Measurements from ENCODE around the gene OTULIN. TPM values are rescaled to one million over a fixed set of nuclear protein-coding genes. Genes with fewer than 3 reads are reported as not detected.

OTULIN gene
- total and polyA plus RNA-seq, 2 of the 13 experiments (the other 11 are each of a cell fraction or from before 2014, with no cell fraction given), result 7.0 to 34.8 TPM

- TF ChIP-seq, protein P1, sequence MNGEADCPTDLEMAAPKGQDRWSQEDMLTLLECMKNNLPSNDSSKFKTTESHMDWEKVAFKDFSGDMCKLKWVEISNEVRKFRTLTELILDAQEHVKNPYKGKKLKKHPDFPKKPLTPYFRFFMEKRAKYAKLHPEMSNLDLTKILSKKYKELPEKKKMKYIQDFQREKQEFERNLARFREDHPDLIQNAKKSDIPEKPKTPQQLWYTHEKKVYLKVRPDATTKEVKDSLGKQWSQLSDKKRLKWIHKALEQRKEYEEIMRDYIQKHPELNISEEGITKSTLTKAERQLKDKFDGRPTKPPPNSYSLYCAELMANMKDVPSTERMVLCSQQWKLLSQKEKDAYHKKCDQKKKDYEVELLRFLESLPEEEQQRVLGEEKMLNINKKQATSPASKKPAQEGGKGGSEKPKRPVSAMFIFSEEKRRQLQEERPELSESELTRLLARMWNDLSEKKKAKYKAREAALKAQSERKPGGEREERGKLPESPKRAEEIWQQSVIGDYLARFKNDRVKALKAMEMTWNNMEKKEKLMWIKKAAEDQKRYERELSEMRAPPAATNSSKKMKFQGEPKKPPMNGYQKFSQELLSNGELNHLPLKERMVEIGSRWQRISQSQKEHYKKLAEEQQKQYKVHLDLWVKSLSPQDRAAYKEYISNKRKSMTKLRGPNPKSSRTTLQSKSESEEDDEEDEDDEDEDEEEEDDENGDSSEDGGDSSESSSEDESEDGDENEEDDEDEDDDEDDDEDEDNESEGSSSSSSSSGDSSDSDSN (CRISPR knock-in tag; IDR thresholded peaks at IDR 0.05), result no peak
These were observed 65.2 kb downstream of the OTULIN start (continued) for GRCh38 chr5:14729448-14730385.

GRCh38 chr5:14730466-14730865 lies 65.9 kb downstream of the OTULIN start:
- TF ChIP-seq ESRRA (CRISPR knock-in tag; IDR thresholded peaks at IDR 0.05; ENCODE audit: low read depth), result no peak
- TF ChIP-seq CBFB (CRISPR knock-in tag; IDR thresholded peaks at IDR 0.05), result no peak
- no peak for TF ChIP-seq IRF9 (CRISPR knock-in tag; IDR thresholded peaks at IDR 0.05; ENCODE audit: borderline replicate concordance)
- TF ChIP-seq ZBTB42 (CRISPR knock-in tag; IDR thresholded peaks at IDR 0.05), result no peak
- TF ChIP-seq, protein P2, sequence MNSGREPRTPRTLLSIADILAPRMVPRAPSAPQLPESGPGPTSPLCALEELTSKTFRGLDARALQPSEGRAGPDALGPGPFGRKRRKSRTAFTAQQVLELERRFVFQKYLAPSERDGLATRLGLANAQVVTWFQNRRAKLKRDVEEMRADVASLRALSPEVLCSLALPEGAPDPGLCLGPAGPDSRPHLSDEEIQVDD (CRISPR knock-in tag; IDR thresholded peaks at IDR 0.05; ENCODE audit: borderline replicate concordance), result no peak
- TF ChIP-seq, protein P3, sequence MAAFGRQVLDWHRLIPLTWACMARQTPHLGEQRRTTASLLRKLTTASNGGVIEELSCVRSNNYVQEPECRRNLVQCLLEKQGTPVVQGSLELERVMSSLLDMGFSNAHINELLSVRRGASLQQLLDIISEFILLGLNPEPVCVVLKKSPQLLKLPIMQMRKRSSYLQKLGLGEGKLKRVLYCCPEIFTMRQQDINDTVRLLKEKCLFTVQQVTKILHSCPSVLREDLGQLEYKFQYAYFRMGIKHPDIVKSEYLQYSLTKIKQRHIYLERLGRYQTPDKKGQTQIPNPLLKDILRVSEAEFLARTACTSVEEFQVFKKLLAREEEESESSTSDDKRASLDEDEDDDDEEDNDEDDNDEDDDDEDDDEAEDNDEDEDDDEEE (CRISPR knock-in tag; IDR thresholded peaks at IDR 0.05), result no peak
- TF ChIP-seq ZFP37 (CRISPR knock-in tag; IDR thresholded peaks at IDR 0.05; ENCODE audit: borderline replicate concordance), result no peak
- TF ChIP-seq RFXAP (CRISPR knock-in tag; IDR thresholded peaks at IDR 0.05; ENCODE audit: borderline replicate concordance), result no peak
- no peak for TF ChIP-seq ZNF740 (CRISPR knock-in tag; IDR thresholded peaks at IDR 0.05)
- TF ChIP-seq ZNF383 (CRISPR knock-in tag; IDR thresholded peaks at IDR 0.05; ENCODE audit: borderline replicate concordance), result no peak
- TF ChIP-seq, protein P4, sequence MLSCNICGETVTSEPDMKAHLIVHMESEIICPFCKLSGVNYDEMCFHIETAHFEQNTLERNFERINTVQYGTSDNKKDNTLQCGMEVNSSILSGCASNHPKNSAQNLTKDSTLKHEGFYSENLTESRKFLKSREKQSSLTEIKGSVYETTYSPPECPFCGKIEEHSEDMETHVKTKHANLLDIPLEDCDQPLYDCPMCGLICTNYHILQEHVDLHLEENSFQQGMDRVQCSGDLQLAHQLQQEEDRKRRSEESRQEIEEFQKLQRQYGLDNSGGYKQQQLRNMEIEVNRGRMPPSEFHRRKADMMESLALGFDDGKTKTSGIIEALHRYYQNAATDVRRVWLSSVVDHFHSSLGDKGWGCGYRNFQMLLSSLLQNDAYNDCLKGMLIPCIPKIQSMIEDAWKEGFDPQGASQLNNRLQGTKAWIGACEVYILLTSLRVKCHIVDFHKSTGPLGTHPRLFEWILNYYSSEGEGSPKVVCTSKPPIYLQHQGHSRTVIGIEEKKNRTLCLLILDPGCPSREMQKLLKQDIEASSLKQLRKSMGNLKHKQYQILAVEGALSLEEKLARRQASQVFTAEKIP (CRISPR knock-in tag; IDR thresholded peaks at IDR 0.05; ENCODE audit: borderline replicate concordance), result no peak
- Histone ChIP-seq H3K4me2 (ENCODE audit: low read depth, low read length) (no peak overlapping the region), H3K9ac (ENCODE audit: insufficient read depth, low read depth, low read length) (no peak overlapping the region), H2AFZ (ENCODE audit: low read length) (no peak overlapping the region), H3K4me3 (replicated peaks in 1 of 3; ENCODE audit: insufficient read depth in 1 of 3, low read depth in 2 of 3, low read length in 3 of 3) (no peak overlapping the region), H3K27me3 (ENCODE audit: control insufficient read depth in 1 of 2, insufficient read depth in 2 of 2, low read length in 2 of 2) (no peaks in the 10 kb centered on the region), H4K20me1 (ENCODE audit: insufficient read depth, low read length) (no peaks in the 10 kb centered on the region), H3K4me1 (ENCODE audit: insufficient read depth, low read length) (peaks cover 28% of the 10 kb centered on the region), H3K79me2 (ENCODE audit: insufficient read depth, low read length) (no peaks in the 10 kb centered on the region), H3K9me3 (ENCODE audit: low read length) (no peaks in the 10 kb centered on the region), H3K27ac (ENCODE audit: extremely low read length, insufficient read depth, low read length) (no peak overlapping the region), H3K36me3 (replicated peaks in 1 of 2; ENCODE audit: control insufficient read depth in 1 of 2, insufficient read depth in 2 of 2, low read length in 2 of 2) (peaks cover 3 to 19% of the 10 kb centered on the region in 2 experiments; a peak in 4 of 5 replicates)
- ChIA-PET POLR2A (no interaction called here), CTCF (ENCODE audit: low intra/inter-chr PET ratio, low total read pairs) (no interaction called here)
- in situ Hi-C loops (cut with HindIII; ENCODE audit: extremely low pct_ligation_motif_present, low pct_unique_long_range_greater_than_20kb), result no loop called here
- DNase-seq (ENCODE audit: low spot score), result no peak
- no TSS peak for BruUV-seq (replicated peaks)
- ATAC-seq, result no peak
- intact Hi-C loops (cut with micrococcal nuclease; ENCODE audit: unreplicated experiment), result no loop called here
- no peak for FAIRE-seq
- WGBS (ENCODE audit: low lambda C conversion rate), result 98% methylated on average over 8 of the region's 13 CpGs

Data from HepG2 (cell line).